ENCODE measurements around the gene BCL2.
"Not testable (repeated sequence)": the region's sequence is repeated elsewhere in the genome, so short reads cannot be mapped to it uniquely, and the experiment has no call there.

The BCL2 gene

DNA sequence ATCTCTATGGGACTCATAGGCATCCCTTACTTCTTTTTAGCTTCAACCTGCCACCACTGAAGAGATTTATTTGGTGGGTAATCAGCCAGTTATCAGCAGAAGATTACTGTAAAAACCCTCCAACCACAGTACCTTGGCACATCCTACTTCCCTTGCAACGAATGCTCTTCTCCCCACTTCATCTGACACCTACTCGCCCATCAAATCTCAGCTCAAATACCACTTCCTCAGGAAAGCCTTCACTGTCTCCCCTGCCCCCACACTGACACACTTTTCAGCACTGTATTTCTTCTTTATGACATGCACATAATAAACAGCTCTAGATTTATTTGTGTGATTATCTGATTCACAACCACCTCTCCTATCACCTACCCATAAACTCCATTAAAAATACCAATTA, 44.4 kb upstream of the BCL2 start:
- CTCF ChIA-PET = interaction anchor here (0.8 to 2.4 kb wide), 5 partner anchors 22 to 244 kb away, joined by 3 to 10 read pairs (median 3); no protein-coding TSS in a partner anchor
- POLR2A ChIA-PET = interaction anchor here (0.6 kb wide), 1 partner anchor 64 kb away, joined by 3 read pairs; no protein-coding TSS in a partner anchor
- TF ChIP-seq, protein P1, sequence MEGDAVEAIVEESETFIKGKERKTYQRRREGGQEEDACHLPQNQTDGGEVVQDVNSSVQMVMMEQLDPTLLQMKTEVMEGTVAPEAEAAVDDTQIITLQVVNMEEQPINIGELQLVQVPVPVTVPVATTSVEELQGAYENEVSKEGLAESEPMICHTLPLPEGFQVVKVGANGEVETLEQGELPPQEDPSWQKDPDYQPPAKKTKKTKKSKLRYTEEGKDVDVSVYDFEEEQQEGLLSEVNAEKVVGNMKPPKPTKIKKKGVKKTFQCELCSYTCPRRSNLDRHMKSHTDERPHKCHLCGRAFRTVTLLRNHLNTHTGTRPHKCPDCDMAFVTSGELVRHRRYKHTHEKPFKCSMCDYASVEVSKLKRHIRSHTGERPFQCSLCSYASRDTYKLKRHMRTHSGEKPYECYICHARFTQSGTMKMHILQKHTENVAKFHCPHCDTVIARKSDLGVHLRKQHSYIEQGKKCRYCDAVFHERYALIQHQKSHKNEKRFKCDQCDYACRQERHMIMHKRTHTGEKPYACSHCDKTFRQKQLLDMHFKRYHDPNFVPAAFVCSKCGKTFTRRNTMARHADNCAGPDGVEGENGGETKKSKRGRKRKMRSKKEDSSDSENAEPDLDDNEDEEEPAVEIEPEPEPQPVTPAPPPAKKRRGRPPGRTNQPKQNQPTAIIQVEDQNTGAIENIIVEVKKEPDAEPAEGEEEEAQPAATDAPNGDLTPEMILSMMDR (IDR thresholded peaks at IDR 0.05; ENCODE audit: insufficient read depth, low read length, missing control alignments) = no peak
- DNase-seq (ENCODE audit: low read depth, low spot score) = no peak
- no peak overlapping the region for H3K4me3 ChIP-seq (ENCODE audit: low read depth, low read length)

GRCh38 chr18:63363420-63363819, 43.9 kb upstream of the BCL2 start:
- not testable (repeated sequence) for H3K4me3 ChIP-seq (ENCODE audit: low read depth, low read length); DNase-seq (ENCODE audit: low read depth, low spot score)
- ChIA-PET POLR2A (interaction anchor here (0.6 to 0.7 kb wide), 2 partner anchors 64 to 74 kb away, joined by 3 read pairs; no protein-coding TSS in a partner anchor), CTCF (interaction anchor here (0.8 to 2.4 kb wide), 4 partner anchors 21 to 243 kb away, joined by 3 to 10 read pairs (median 5); no protein-coding TSS in a partner anchor)

DNA sequence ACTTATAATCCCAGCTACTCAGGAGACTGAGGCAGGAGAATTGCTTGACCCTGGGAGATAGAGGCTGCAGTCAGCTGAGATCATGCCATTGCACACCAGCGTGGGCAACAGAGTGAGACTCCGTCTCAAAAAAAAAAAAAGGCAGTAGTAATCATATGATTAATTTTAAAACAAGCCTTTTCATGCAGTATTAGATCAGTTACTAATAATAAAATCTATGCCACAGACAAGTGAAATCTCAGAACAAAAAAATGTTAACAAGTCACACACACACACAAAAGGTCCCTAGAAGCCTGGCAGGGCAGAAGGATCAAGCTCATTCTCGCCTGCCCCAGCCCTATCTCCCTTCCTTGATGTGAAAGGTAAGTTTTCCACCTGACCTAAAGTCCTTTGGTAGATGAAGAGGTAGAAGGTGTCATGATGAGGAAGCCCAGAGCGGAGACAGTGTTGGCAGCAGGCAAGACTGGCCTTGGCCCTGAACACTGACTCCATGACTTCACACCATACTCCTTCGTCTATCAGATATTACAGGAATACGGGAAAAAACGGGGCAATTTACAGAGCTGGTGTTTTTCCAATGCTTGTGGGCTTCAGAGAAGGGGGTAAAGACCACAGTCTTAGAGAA, 36.8 kb upstream of the BCL2 start:
- DNase-seq (ENCODE audit: low read depth, low spot score) = no peak
- no peak overlapping the region for H3K4me3 ChIP-seq (ENCODE audit: low read depth, low read length)
- ChIA-PET CTCF (interaction anchor here (1.7 kb wide), 1 partner anchor 14 kb away, joined by 10 read pairs; no protein-coding TSS in a partner anchor), POLR2A (interaction anchor here (1.4 kb wide), 1 partner anchor 10 kb away, joined by 3 read pairs; no protein-coding TSS in a partner anchor)
- TF ChIP-seq, protein P1 (IDR thresholded peaks at IDR 0.05; ENCODE audit: insufficient read depth, low read length, missing control alignments) = no peak

- POLR2A ChIA-PET = interaction anchor here (0.6 to 1.1 kb wide), 2 partner anchors 17 to 394 kb away, joined by 3 read pairs; partner anchors contain the start of gene KDSR
- no peak overlapping the region for H3K4me3 ChIP-seq (ENCODE audit: low read depth, low read length)
- CTCF ChIA-PET = interaction anchor here (3.6 kb wide), 1 partner anchor 9 kb away, joined by 30 read pairs; no protein-coding TSS in a partner anchor
- TF ChIP-seq, protein P1 (IDR thresholded peaks at IDR 0.05; ENCODE audit: insufficient read depth, low read length, missing control alignments) = no peak
- no peak for DNase-seq (ENCODE audit: low read depth, low spot score)
Observed at GRCh38 chr18:63350230-63350629, 30.7 kb upstream of the BCL2 start.

- TF ChIP-seq, protein P1 (IDR thresholded peaks at IDR 0.05; ENCODE audit: insufficient read depth, low read length, missing control alignments) = no peak
- DNase-seq (ENCODE audit: low read depth, low spot score) = no peak
- POLR2A ChIA-PET = no interaction called here
- CTCF ChIA-PET = interaction anchor here (0.6 to 3.6 kb wide), 2 partner anchors 8 to 333 kb away, joined by 4 to 30 read pairs; no protein-coding TSS in a partner anchor
- no peak overlapping the region for H3K4me3 ChIP-seq (ENCODE audit: low read depth, low read length)
Observed at GRCh38 chr18:63348508-63349136, 29.1 kb upstream of the BCL2 start.

DNA sequence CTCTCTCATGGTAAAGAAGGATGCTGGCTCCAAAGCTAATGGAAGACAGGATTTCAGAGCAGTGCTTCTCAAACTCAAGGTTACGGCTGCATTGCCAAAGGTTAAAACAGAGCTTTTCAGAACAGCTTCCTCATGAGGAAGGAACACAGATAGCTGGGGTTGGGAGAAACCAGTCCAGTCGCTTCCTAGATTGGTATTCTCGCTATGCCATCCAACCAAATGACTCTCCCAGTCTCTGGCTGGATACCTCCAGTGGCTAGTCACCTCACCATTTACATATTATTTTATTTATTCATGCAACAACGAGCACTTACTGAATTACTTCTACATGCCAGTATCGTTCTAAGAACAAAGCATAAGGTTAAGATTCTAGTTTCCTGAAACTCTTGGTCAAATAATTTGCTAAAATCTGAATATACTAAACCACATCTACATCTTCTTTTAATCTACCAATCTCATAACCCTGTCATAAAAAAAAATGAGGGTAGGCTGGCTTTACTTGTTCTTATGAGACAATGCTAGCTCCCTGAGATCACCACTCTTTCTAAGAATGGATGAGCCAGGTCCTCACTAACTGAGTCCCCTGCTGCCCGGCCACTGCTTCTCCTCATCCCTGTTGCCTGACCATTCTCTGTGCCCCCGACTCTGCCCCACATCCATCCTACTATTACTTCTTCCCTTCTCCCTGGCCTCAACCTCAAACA, 27.1 kb upstream of the BCL2 start:
- CTCF ChIA-PET = interaction anchor here (1.3 kb wide), 1 partner anchor 93 kb away, joined by 4 read pairs; no protein-coding TSS in a partner anchor
- POLR2A ChIA-PET = no interaction called here
- TF ChIP-seq, protein P1 (IDR thresholded peaks at IDR 0.05; ENCODE audit: insufficient read depth, low read length, missing control alignments) = no peak
- no peak for DNase-seq (ENCODE audit: low read depth, low spot score)
- H3K4me3 ChIP-seq (ENCODE audit: low read depth, low read length) = no peak overlapping the region

Measured in AG04449 (cell line).